HepG2 (cell line): ENCODE data around the gene CHKB. TPM values are rescaled to one million over a fixed set of nuclear protein-coding genes. Genes with fewer than 3 reads are reported as not detected.

ENCODE experiments used
- ARNT2 ChIP-seq: sonication (generic); formaldehyde crosslinking; IDR thresholded peaks from 2 replicates; pipeline ENCODE4 v1.8.0; 2022; ENCODE audit warnings: mild to moderate bottlenecking, low read depth, missing genetic modification reagents, moderate library complexity
- BORCS8-MEF2B ChIP-seq: sonication (generic); formaldehyde crosslinking; IDR thresholded peaks from 2 replicates; pipeline ENCODE4 v1.8.0; 2022; ENCODE audit warnings: mild to moderate bottlenecking, missing genetic modification reagents
- DMAP1 ChIP-seq: IDR thresholded peaks from 2 replicates; pipeline ENCODE4 v1.6.1; 2016
- DMTF1 ChIP-seq: sonication (generic); formaldehyde crosslinking; IDR thresholded peaks from 2 replicates; pipeline ENCODE4 v1.4.0; 2020; ENCODE audit warnings: mild to moderate bottlenecking, missing genetic modification reagents
- GTF2F1 ChIP-seq: fragments of 150-350 bp; IDR thresholded peaks from 2 replicates; pipeline ENCODE4 v1.6.1; 2014; ENCODE audit warnings: low read length
- HNRNPLL ChIP-seq: fragments of 200-400 bp; formaldehyde crosslinking; IDR thresholded peaks from 2 replicates; pipeline ENCODE4 v1.6.1; 2017; ENCODE audit warnings: mild to moderate bottlenecking, low read depth, low read length; ENCODE audit not compliant: poor library complexity, severe bottlenecking
- SNAPC2 ChIP-seq: sonication (generic); formaldehyde crosslinking; IDR thresholded peaks from 2 replicates; pipeline ENCODE4 v1.8.1; 2022; ENCODE audit warnings: mild to moderate bottlenecking, missing genetic modification reagents
- UBTF ChIP-seq: sonication (generic); formaldehyde crosslinking; IDR thresholded peaks from 2 replicates; pipeline ENCODE4 v1.4.0; 2020; ENCODE audit warnings: mild to moderate bottlenecking, missing genetic modification reagents
- ZFP62 ChIP-seq: sonication (generic); formaldehyde crosslinking; IDR thresholded peaks from 2 replicates; pipeline ENCODE4 v1.4.0; 2020; ENCODE audit warnings: missing genetic modification reagents
- ZNF598 ChIP-seq: sonication (generic); formaldehyde crosslinking; IDR thresholded peaks from 2 replicates; pipeline ENCODE4 v1.5.1; 2020; ENCODE audit warnings: mild to moderate bottlenecking, missing genetic modification reagents, borderline replicate concordance
- ZNF687 ChIP-seq: sonication (generic); formaldehyde crosslinking; IDR thresholded peaks from 2 replicates; pipeline ENCODE4 v1.5.1; 2020; ENCODE audit warnings: mild to moderate bottlenecking, missing genetic modification reagents, moderate library complexity
- ZNF737 ChIP-seq: sonication (generic); formaldehyde crosslinking; IDR thresholded peaks from 2 replicates; pipeline ENCODE4 v1.5.0; 2020; ENCODE audit warnings: missing genetic modification reagents, mild to moderate bottlenecking, borderline replicate concordance
- ZNF761 ChIP-seq: sonication (generic); formaldehyde crosslinking; conservative IDR thresholded peaks from 2 replicates; pipeline ENCODE4 v1.4.0; 2020; ENCODE audit warnings: mild to moderate bottlenecking, missing genetic modification reagents
- polyA plus RNA-seq, 8 experiments: library from polyadenylated mRNA; depleted of rRNA in 3 of 8; stranded (reverse) in 7 of 8; unstranded in 1 of 8; fragments of >200 nt; fragmentation: Illumina TruSeq in 4 of 8; extraction: Trizol in 4 of 8; gene quantifications; 2 replicates each; pipeline versions ENCODE4 v1.2.1 to v1.2.3, GENCODE V29; 2011 to 2016; ENCODE audit warnings: low read depth in 4 of 8, missing spikeins in 1 of 8, mixed read lengths in 1 of 8; ENCODE audit not compliant: insufficient read depth in 1 of 8
- total RNA-seq, 5 experiments: library from RNA; depleted of rRNA; stranded (reverse); fragments of >200 nt; fragmentation: Illumina TruSeq; extraction: Trizol; gene quantifications; 2 replicates each; pipeline ENCODE4 v1.2.3, GENCODE V29; 2016; ENCODE audit warnings: low read depth in 1 of 5
- TF ChIP-seq, protein P1 (sequence below): sonication (generic); formaldehyde crosslinking; IDR thresholded peaks from 2 replicates; pipeline ENCODE4 v1.5.1; 2020; ENCODE audit warnings: missing genetic modification reagents, mild to moderate bottlenecking, borderline replicate concordance
- TF ChIP-seq, protein P2 (sequence below): IDR thresholded peaks from 2 replicates; pipeline ENCODE4 v1.6.1; 2016; ENCODE audit warnings: low read depth, missing genetic modification reagents, missing compliant biosample characterization

CHKB gene
- total and polyA plus RNA-seq, 2 of the 13 experiments (the other 11 are each of a cell fraction or from before 2014, with no cell fraction given) = 24.5 to 42.7 TPM

- TF ChIP-seq ZFP62 = no peak
- 0 out of 2 replicates have a peak, but pooled peaks have one; percentile 21 for TF ChIP-seq DMTF1 (CRISPR knock-in tag)
- peak; percentile 77; the same call in 1 of the 2 replicates for TF ChIP-seq ZNF761
- TF ChIP-seq, protein P1, sequence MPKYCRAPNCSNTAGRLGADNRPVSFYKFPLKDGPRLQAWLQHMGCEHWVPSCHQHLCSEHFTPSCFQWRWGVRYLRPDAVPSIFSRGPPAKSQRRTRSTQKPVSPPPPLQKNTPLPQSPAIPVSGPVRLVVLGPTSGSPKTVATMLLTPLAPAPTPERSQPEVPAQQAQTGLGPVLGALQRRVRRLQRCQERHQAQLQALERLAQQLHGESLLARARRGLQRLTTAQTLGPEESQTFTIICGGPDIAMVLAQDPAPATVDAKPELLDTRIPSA (CRISPR knock-in tag) = no peak
- peak; percentile 15; the same call in 1 of the 2 replicates for TF ChIP-seq ZNF737 (CRISPR knock-in tag)
- no peak for TF ChIP-seq HNRNPLL
- peak; percentile 86 for TF ChIP-seq ZNF687 (CRISPR knock-in tag)
- TF ChIP-seq, protein P2, sequence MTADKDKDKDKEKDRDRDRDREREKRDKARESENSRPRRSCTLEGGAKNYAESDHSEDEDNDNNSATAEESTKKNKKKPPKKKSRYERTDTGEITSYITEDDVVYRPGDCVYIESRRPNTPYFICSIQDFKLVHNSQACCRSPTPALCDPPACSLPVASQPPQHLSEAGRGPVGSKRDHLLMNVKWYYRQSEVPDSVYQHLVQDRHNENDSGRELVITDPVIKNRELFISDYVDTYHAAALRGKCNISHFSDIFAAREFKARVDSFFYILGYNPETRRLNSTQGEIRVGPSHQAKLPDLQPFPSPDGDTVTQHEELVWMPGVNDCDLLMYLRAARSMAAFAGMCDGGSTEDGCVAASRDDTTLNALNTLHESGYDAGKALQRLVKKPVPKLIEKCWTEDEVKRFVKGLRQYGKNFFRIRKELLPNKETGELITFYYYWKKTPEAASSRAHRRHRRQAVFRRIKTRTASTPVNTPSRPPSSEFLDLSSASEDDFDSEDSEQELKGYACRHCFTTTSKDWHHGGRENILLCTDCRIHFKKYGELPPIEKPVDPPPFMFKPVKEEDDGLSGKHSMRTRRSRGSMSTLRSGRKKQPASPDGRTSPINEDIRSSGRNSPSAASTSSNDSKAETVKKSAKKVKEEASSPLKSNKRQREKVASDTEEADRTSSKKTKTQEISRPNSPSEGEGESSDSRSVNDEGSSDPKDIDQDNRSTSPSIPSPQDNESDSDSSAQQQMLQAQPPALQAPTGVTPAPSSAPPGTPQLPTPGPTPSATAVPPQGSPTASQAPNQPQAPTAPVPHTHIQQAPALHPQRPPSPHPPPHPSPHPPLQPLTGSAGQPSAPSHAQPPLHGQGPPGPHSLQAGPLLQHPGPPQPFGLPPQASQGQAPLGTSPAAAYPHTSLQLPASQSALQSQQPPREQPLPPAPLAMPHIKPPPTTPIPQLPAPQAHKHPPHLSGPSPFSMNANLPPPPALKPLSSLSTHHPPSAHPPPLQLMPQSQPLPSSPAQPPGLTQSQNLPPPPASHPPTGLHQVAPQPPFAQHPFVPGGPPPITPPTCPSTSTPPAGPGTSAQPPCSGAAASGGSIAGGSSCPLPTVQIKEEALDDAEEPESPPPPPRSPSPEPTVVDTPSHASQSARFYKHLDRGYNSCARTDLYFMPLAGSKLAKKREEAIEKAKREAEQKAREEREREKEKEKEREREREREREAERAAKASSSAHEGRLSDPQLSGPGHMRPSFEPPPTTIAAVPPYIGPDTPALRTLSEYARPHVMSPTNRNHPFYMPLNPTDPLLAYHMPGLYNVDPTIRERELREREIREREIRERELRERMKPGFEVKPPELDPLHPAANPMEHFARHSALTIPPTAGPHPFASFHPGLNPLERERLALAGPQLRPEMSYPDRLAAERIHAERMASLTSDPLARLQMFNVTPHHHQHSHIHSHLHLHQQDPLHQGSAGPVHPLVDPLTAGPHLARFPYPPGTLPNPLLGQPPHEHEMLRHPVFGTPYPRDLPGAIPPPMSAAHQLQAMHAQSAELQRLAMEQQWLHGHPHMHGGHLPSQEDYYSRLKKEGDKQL (CRISPR knock-in tag) = peak; percentile 20; the same call in 1 of the 2 replicates
- TF ChIP-seq UBTF (CRISPR knock-in tag) = peak; percentile 67
- TF ChIP-seq GTF2F1 = no peak
- TF ChIP-seq SNAPC2 (CRISPR knock-in tag) = peak; percentile 24; the same call in 1 of the 2 replicates
- TF ChIP-seq ARNT2 (CRISPR knock-in tag) = peak; percentile 9; the same call in 1 of the 2 replicates
- peak; percentile 5; the same call in 1 of the 2 replicates for TF ChIP-seq BORCS8-MEF2B (CRISPR knock-in tag)
- TF ChIP-seq DMAP1 (CRISPR knock-in tag) = peak; percentile 51; the same call in 1 of the 2 replicates
- TF ChIP-seq ZNF598 = no peak
These were observed 52.1 kb downstream of the CHKB start (continued) for GRCh38 chr22:50530580-50530876.
